PFSK-1 (cell line): ENCODE measurements around the gene SELENOO.

Source experiments
- FOXP2 ChIP-seq: optimal IDR thresholded peaks from 2 replicates; pipeline ENCODE3; 2011; ENCODE audit warnings: borderline replicate concordance, control low read depth, inconsistent platforms; ENCODE audit not compliant: insufficient read depth; ENCODE audit errors: extremely low read length, extremely low read depth
- POLR2AphosphoS5 ChIP-seq: IDR thresholded peaks from 2 replicates; pipeline ENCODE4 v1.6.1; 2012; ENCODE audit warnings: low read depth, mild to moderate bottlenecking, control low read depth, low read length, moderate library complexity
- REST ChIP-seq, 2 experiments: IDR thresholded peaks; 2 replicates each; pipeline versions ENCODE4 v1.6.1 to v1.8.0; 2011 to 2012; ENCODE audit warnings: low read depth in 2 of 2, low read length in 2 of 2, control low read depth in 1 of 2, inconsistent platforms in 1 of 2, mild to moderate bottlenecking in 1 of 2, moderate library complexity in 1 of 2; ENCODE audit not compliant: insufficient read depth in 1 of 2
- SIN3A ChIP-seq: IDR thresholded peaks from 2 replicates; pipeline ENCODE4 v1.6.1; 2012; ENCODE audit warnings: mild to moderate bottlenecking, low read length, moderate library complexity, borderline replicate concordance; ENCODE audit not compliant: insufficient read depth
- TAF1 ChIP-seq: IDR thresholded peaks from 2 replicates; pipeline ENCODE4 v1.6.1; 2012; ENCODE audit warnings: low read length, control low read depth, borderline replicate concordance; ENCODE audit not compliant: insufficient read depth

The SELENOO gene

GRCh38 chr22:50225200-50225969 is 24.6 kb downstream of the SELENOO start:
- no peak for TF ChIP-seq POLR2AphosphoS5
- TF ChIP-seq SIN3A, result no peak
- TF ChIP-seq FOXP2, result no peak

GRCh38 chr22:50226063-50226874 is 25.5 kb downstream of the SELENOO start:
- TF ChIP-seq POLR2AphosphoS5 (no peak), TAF1 (no peak), REST (IDR thresholded peaks at IDR 0.05; ENCODE audit: insufficient read depth in 1 of 2, low read depth in 2 of 2, low read length in 2 of 2) (no peak), FOXP2 (no peak), SIN3A (no peak)

GRCh38 chr22:50226875-50227165 is 26.0 kb downstream of the SELENOO start:
- TF ChIP-seq FOXP2 (no peak), POLR2AphosphoS5 (no peak), SIN3A (no peak), TAF1 (no peak), REST (IDR thresholded peaks at IDR 0.05; ENCODE audit: insufficient read depth in 1 of 2, low read depth in 2 of 2, low read length in 2 of 2) (no peak)

GRCh38 chr22:50227579-50228215 is 26.9 kb downstream of the SELENOO start:
- TF ChIP-seq POLR2AphosphoS5 (no peak), SIN3A (no peak), TAF1 (no peak), REST (IDR thresholded peaks at IDR 0.05; ENCODE audit: insufficient read depth in 1 of 2, low read depth in 2 of 2, low read length in 2 of 2) (no peak)

GRCh38 chr22:50228366-50228765 is 27.6 kb downstream of the SELENOO start:
- TF ChIP-seq TAF1 (no peak), REST (IDR thresholded peaks at IDR 0.05; ENCODE audit: insufficient read depth in 1 of 2, low read depth in 2 of 2, low read length in 2 of 2) (no peak), SIN3A (no peak), FOXP2 (no peak), POLR2AphosphoS5 (no peak)
